Measurements from ENCODE around the gene TRIM2.
"Not testable (repeated sequence)": the region's sequence is repeated elsewhere in the genome, so short reads cannot be mapped to it uniquely, and the experiment has no call there.

The TRIM2 gene

DNA sequence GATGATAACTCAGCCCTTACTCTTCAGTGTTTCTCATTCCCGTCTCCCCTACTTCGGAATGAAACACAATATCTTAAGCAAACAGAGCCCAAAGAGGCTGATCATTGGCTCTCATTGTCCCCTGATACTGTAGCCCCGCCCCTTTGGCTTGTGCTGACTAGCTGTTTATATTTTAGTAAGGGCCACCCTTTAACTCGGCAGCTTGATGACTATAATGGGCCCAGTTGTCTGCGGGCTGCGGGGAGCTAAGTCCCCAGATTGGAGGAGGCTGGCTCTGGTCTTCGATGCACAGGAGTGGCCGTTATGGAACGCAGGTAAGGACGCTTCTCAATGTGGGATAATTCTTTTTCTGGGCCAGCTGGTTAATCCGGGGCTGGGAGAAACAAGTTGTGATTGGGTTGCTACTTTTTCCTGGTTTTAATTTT lies at the start of gene TRIM2:
Gene TRIM2, plus strand, starts transcription at position 197 of the 425 bp plus-strand sequence. Its CDS starts 88 bp downstream, at position 285.
- no peak for DNase-seq (ENCODE audit: low read depth in 2 of 2)

DNA sequence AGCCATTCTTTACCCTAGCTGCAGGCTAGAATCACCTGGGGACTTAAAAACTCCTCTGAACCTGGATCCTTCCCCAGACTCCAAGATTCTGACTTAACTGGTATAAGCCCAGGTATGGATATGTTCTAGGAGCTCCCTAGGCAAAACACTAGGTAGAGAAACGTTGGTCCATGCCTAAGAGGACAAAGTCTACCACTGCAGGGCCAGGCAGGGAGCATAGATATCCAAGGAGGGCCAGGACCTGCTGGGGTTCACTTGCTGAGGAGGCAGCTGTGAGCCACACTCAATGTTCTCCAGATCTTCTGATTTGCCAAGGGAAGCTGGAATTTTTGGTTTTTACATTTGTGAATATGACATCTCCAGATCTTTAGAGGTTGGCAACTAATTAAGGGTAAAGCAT lies 48.6 kb upstream of the TRIM2 start:
- DNase-seq (ENCODE audit: low read depth in 2 of 2) = no peak

DNA sequence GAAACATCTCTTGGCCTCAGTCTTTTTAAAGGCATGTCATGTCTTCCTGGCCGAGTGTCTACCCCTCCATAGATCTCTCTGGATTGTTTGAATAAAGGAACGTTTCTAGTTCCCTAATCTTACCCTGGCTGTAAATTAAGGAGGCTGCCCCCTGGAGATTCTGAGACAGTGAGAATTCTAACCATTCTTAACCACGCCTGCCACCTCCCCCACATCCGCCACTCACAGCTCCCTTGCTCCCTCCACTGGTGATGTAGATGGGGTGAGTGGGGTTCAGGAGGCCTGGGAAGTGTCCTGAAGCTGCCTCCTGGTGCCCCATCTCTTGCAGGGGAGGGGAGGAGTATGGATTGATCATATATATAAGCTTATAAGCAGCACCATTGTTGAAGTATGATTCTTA lies 48.0 kb upstream of the TRIM2 start:
- DNase-seq (ENCODE audit: low read depth in 2 of 2) = no peak

DNA sequence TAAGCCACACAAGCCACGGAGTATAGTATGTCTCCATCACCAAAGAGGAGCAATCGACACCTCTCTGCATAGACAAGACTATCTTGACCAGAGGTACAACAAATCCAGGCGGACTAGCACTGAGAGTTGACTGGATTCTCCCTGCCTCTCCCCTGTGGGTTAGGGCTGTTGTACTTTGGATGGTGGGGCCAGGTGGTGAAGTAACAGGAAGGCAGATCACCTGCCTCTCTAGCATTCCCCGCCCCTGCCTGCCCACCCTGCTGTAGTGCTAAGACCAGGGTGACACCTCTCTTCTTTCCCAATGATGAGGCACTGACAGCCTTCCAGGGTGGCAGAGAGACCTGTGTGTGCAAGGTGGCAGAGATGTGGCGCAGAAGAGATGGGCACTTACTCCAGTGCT lies 47.5 kb upstream of the TRIM2 start:
- no peak for DNase-seq (ENCODE audit: low read depth in 2 of 2)

DNA sequence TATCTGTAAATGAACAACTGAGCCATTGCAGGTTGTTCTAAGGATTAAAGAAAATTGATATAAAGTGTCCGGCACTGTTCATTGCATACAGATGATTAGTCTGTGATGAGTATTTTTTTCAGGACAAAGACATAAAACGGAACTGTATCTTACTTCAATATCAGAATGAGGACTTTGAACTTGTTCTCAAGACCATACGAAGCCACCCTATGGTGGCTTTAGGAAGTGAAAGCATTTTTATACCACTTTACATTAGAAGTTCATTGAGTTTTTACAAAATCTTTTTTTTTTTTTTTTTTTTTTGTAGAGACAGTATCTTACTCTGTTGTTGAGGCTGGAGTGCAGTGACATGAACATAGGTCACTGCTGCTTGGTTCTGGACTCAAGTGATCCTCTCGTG lies 45.2 kb upstream of the TRIM2 start:
- DNase-seq (ENCODE audit: low read depth in 2 of 2) = no peak

DNA sequence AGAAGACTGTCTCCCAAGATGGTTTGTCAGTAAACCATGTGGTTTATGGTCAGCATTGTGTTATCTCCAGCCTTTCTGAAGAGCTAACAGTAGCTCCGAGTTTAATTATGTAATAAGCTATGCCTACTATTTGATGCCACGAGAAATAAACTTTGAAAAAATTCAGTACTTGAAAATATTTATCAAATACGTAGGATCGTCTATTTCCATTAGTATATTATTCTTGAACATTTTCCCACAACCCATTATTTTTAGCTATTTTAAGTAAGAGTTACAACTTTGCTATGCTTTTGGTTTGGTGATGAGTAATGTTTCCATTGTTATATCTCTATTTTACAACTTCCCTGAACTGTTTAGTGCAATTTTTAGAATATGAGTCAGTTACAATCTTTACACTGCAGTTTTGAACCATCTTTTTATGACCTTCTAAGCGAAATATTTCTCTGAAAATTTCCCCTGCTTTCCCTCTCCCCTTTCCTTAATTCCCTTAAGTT lies 44.5 kb upstream of the TRIM2 start:
- DNase-seq (ENCODE audit: low read depth in 2 of 2) = no peak

DNA sequence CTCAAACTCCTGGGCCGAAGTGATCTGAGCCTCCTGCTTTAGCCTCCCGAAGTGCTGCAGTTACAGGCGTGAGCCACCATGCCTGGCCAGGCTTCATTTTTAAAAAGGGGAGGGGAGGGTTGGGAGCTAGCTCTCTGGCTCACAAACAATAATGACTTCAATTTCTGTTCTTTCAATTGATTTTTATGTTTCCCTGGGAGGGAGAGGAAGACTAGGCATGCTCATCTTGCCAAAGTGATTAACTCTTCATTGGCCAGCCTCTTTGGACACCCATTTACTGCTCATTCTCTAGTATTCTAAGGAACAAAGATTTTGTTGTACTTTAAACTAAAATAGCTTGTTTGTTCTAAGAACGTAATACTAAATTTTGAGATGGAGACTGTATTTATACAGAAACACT lies 43.4 kb upstream of the TRIM2 start:
- DNase-seq (ENCODE audit: low read depth in 2 of 2) = no peak

DNA sequence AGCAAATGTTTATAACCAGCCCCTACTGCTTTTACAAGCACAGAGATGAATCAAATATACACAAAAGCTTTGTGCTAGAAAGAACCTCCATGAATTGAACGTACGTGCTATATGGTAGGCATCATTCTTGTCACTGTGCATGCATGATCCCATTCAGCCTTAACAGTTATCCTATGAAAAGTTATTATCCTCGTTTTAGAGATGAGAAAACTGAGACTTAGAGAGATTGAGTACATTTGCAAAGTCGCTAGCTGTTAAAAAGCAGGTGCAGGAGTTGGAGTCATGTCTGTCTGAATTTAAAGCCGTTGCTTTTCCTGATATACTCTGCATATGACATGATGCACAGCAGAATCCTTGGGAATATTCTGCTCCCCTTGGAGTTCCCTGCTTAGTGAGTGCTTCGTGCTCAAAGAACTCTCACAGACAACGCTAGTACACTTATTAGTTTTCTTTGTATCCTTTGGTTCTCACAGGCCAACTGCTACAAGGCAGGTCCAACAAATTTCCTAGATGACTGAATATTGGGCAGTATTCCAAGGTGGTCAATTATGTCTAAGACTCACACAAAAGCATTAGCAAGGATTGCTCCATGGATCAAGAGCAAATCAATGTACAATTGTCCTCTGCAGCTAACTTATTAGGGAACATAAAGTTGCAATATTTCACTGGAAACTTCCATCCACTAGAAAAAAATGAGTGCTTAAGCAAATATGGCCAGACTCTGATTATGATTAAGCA lies 42.8 kb upstream of the TRIM2 start:
- no peak for DNase-seq (ENCODE audit: low read depth in 2 of 2)

DNA sequence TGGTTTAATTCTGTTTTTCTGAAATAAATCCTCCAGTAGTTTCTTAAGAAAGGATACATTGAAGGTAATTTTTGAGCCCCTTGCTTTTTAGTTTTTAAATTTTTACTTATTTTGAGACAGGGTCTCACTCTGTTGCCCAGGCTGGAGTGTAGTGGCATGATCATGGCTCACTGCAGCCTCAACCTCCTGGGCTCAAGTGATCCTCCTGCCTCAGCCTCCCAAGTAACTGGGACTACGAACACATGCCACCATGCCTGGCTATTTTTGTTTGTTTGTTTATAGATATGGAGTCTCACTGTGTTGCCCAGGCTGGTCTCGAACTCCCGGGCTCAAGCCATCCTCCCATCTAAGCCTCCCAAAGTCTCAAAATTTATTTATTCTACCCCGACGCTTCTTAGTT lies 39.0 kb upstream of the TRIM2 start:
- DNase-seq (ENCODE audit: low read depth in 2 of 2) = not testable (repeated sequence)

DNA sequence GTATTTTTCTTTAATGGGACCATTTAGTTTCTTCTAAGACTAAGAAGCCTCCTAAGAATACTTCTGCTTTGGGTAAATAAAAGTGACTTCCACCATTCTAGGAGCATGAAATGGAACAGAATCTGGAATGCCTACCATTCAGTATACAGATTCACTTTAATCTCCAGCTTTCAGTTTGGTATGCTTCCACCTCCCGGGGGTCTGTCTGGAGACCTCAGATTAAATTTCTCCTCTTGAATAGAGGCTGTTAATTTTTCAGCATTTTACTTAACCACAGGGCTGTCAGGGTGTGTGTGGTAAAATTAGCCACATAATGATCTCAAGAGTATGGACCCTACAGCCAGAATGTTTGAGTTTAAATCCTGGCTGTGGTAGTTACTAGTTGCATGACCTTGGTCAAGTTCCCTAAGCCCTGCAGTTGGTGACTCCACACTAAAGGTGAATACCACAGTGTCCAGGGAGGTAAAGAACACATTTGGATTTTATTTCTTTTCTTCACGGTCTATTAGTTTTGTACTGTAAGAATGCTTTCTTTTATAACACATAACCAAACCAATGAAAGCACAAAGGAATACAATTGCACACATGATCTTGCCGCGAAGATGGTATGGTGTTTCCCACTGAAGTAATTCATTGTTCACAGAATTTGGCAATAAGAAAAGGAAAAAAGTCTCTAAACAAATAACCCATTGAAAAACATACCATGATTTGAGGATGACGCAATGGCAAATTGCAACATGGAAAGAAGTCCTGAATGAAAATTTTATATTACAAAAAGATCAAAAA lies 37.3 kb upstream of the TRIM2 start:
- DNase-seq (ENCODE audit: low read depth in 2 of 2) = no peak

DNA sequence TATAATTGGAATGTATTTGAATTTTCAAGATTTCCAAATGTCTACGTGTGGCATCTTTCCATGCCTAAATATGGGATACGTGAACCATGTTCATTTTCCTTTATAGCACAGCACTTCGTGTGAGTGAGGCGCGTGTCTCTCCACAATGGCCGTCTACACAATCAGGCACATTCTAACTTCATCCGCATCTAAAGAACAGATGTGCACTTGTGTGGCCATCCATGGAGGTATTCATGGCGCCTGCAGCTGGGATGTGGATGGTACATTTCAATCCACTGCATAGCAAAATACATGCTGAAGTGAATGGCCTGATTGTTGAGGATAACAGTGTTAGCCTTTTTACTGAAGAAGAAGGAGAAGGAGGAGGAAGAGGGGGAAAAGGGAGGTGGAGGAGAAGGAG lies 34.5 kb upstream of the TRIM2 start:
- no peak for DNase-seq (ENCODE audit: low read depth in 2 of 2)

DNA sequence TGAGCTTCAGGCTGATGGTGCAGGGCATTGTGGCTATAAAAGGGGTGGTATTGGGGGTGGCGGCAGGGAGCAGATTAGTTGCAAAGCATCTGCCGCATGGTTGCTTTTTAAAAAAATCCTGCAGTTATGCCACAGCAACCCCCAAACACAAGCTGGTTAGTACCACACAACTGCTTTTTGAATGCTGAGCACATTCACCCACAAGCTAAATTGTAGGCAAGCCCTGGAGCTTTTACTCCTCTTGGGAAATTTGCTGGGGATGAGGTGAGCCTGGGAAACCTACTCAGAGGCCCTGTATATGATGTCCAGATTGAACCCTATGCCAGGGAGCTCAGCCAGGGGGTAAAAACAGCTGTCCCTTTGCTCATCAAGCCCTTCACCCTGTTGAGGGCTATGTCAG lies 33.8 kb upstream of the TRIM2 start:
- DNase-seq (ENCODE audit: low read depth in 2 of 2) = no peak

DNA sequence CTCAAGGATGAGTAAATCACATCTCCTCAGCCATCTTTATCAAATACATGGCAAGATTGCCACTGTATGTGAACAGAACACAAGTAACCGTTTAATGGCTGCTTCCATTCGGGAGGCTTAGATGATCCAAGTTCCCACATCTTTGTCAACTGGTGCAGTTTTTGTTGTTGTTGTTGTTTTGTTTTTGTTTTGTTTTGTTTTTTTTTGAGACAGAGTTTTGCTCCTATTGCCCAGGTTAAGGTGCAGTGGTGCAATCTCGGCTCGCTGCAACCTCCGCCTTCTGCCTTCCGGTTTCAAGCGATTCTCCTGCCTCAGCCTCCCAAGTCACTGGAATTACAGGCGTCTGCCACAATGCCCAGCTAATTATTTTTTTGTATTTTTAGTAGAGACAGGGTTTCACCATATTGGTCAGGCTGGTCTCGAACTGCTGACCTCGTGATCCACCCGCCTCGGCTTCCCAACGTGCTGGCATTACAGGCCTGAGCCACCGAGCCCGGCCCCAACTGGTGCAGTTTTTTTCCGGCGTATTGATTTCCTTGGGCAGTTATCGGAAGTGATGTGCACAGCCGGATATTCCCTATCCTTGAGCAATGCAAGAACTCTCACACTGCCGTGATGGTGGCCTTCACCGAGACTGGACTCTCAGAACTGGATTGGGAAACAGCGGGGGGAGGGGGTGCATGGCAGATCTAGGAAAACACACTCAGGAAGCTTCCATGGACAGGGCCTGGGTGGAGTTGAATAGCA lies 29.2 kb upstream of the TRIM2 start:
- no peak for DNase-seq (ENCODE audit: low read depth in 2 of 2)

DNA sequence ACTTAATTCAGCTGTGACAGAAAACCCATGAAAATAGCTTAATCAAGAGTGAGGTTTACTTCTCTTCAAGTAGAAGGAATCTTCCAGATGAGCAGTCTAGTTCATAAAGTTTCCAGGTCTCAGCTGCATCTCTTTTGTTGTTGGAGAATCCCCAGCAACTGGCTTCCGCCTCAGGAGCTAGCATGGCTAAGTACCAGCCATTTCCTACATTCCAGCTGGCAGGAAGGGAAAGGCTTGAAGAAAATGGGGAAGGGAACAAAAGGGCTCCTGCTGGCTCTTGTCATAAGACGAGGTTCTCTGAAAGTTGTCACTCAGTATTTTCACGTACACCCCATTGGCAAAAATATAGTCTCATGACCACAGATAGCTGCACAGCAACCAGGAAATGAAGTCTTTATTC lies 27.3 kb upstream of the TRIM2 start:
- DNase-seq (ENCODE audit: low read depth in 2 of 2) = no peak

DNA sequence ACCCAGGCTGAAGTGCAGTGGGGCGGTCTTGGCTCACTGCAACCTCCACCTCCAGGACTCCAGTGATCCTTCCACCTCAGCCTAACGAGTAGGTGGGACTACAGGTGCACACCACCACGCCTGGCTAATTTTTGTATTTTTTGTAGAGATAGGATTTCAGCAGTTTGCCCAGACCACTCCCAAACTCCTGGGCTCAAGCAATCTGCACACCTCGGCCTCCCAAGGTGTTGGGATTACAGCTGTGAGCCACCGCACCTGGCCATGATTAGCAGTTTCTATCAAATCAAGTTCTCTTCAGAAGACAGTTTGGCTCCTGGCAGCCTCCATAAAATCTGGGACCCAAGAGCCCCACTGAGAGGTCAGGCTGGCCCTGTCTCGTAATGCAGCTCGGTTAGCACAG lies 26.4 kb upstream of the TRIM2 start:
- no peak for DNase-seq (ENCODE audit: low read depth in 2 of 2)

DNA sequence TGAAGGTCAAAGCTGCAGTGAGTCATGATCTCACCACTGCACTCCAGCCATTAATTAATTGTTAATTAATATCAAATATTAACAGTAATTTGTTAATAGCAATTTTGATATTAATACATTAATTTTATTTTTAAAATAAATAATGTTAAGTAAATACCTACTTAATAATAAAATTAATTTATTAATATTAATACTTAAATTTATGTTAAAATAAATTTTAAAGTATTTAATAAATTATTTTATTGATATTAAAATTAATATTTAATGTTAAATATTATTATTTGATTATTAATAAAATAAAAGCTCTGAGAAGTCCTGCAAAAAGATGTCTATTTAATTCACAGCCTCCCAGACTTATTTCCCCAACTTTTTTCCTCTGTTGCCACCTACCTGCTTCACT lies 25.1 kb upstream of the TRIM2 start:
- DNase-seq (ENCODE audit: low read depth in 2 of 2) = no peak

DNA sequence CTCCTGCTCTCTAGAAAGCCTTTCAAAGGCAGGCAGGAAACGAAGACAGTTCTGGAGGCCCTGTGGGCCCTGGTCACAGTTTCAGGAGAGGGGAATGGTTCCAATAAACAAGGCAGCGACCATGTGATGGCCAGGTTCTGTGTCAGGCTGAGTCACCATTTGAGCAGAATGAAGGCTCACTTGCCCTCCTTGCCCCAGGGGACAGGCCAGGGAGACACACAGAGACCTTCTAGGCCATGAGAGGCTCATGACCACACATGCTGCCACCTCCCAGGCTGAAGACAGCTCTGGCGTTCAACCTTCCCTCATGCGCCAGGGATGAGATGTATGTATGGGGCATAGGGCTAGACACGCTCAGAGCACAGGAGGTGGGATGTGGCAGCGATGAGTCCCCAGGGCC lies 22.9 kb upstream of the TRIM2 start:
- no peak for DNase-seq (ENCODE audit: low read depth in 2 of 2)

DNA sequence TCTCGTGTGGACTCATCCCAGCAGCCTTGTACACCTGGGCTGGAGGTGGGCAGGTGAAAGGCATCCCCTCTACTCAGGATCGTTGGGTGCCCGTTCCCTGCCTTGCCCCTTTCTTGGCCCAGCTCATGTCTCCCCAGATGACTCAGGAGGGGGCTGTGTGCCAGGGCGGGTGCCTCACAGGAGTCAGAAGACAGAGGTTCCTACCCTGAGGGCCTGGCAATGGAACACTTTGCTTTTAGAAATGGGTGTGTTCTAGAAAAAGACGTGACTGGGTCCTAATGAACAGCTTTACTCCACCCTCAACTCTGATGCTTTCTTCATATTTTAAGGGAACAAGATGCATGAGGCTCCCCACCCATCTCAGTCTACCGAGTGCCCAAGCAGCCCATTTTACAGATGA lies 22.5 kb upstream of the TRIM2 start:
- no peak for DNase-seq (ENCODE audit: low read depth in 2 of 2)

DNA sequence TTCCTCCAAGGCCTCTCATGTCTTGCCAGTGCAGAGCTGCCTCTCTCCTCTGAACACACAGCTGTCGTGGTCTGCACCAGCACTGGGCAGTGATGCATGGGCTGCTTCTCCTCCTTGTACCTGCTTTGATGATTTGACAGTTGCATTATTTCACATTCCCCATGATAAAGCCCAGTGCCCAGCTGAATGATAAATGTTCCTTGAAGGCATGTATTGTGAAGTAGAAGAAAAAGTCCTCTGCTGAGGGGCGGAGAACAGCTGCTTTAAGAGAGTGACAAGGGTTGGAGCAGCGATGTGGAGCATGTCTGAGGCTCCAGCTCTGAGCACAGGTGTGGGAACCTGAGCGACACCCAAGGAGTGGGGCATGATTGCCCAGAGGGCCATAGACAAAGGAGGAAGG lies 21.1 kb upstream of the TRIM2 start:
- DNase-seq (ENCODE audit: low read depth in 2 of 2) = no peak

DNA sequence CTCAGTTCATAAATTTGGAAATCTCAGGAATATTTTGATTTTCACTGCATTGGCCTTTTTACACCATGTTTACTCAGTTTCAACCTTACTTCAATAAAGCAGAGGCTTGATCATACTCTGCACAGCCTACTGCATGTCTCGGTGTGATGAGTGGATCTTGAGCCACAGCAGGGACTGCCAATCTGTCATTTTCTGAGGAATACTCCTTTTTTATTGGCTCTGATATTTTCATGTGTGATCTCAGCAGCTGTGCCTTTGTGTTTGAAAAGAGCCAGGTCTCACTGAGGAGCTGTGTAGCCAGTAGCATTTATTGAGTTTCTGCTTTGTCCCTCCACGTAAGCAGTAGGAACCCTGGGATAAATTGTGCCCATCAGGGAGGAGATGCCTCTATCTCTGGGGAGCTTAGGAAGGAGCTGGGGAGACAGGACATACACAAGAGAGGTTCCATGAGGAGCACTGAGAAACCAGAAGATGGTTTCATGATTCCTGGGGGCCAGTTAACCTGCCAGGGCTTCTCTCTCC lies 18.9 kb upstream of the TRIM2 start:
- DNase-seq (ENCODE audit: low read depth in 2 of 2) = no peak

DNA sequence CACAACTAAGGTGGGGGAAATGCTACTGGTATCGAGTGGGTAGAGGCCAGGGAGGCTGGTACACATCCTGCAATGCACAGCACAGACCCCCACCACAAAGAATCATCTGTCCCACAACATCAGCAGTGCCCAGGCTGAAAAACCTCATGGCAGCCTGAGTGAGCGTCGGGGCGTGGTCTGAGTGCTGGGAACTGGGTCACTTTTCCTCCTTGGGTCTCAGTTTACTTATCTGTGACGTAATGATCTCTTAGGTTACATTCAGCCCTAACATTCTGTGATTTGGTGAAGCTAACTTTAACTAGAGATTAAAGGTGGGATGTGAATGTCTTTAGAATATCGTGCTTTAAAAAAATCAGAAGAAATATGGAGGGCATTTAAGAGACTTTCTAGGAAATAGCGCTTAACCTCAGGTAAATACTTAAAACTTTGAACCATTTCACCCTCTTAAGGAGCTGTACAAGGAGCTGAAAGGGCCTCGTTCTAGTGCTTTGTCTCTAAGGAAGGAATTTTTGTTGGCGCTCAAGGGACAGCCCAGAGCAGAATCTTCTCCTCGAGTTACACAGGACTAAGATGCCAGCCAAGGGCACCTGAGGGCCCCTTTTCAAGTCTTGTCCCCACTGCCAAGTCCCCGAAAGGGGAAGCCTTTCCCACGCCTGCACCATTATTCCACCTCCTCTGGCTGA lies 18.1 kb upstream of the TRIM2 start:
- DNase-seq (ENCODE audit: low read depth in 2 of 2) = no peak

Measured in stimulated activated CD8-positive, alpha-beta memory T cell treated with anti-CD3 and anti-CD28 coated beads, Interleukin-15, amount 100 ng/mL, for 48 hours (primary cell).